Natural killer cell (primary cell): ENCODE results near the gene GRIN2A. TPM values are rescaled to one million over a fixed set of nuclear protein-coding genes. Genes with fewer than 3 reads are reported as not detected.

Source experiments
- ATAC-seq, 3 donors: fragments of 150-1000 bp in 2 of 3; fragments of 200-7000 bp in 1 of 3; cut with Tn5 transposase; 1 replicate in 1 of 3; 2 replicates in 2 of 3; pipeline ENCODE4 v1.10.0; 2021; ENCODE audit warnings: mild to moderate bottlenecking in 2 of 3, moderate library complexity in 2 of 3
- DNase-seq, 2 donors: peaks; one replicate each; pipeline versions ENCODE4 v3.0.0 to v3.0.0-alpha.2; 2013 to 2021; ENCODE audit warnings: mixed read lengths in 1 of 2
- H3K27ac ChIP-seq: one replicate; pipeline ENCODE4 v1.5.1; 2013; ENCODE audit warnings: mild to moderate bottlenecking, low read length
- H3K27me3 ChIP-seq: one replicate; pipeline ENCODE4 v1.6.1; 2013; ENCODE audit warnings: low read length; ENCODE audit not compliant: control insufficient read depth, insufficient read depth
- H3K36me3 ChIP-seq: one replicate; pipeline ENCODE4 v1.6.1; 2013; ENCODE audit warnings: low read length; ENCODE audit not compliant: control insufficient read depth, insufficient read depth
- H3K4me1 ChIP-seq: one replicate; pipeline ENCODE4 v1.6.1; 2013; ENCODE audit warnings: low read length; ENCODE audit not compliant: control insufficient read depth, insufficient read depth
- H3K4me3 ChIP-seq: one replicate; pipeline ENCODE4 v1.5.1; 2013; ENCODE audit warnings: low read length
- H3K9me3 ChIP-seq: one replicate; pipeline ENCODE4 v1.6.1; 2013; ENCODE audit warnings: low read length; ENCODE audit not compliant: control insufficient read depth, insufficient read depth
- H3K27ac Mint-ChIP-seq, 2 donors: one replicate each; pipeline ENCODE4 v1.8.0; 2022; ENCODE audit warnings: mild to moderate bottlenecking in 2 of 2, mixed read lengths in 2 of 2, moderate library complexity in 1 of 2
- H3K27me3 Mint-ChIP-seq, 2 donors: one replicate each; pipeline ENCODE4 v1.8.0; 2022; ENCODE audit warnings: low read depth in 2 of 2, mixed read lengths in 2 of 2
- H3K36me3 Mint-ChIP-seq: one replicate; pipeline ENCODE4 v1.8.0; 2022; ENCODE audit warnings: mixed read lengths
- H3K4me1 Mint-ChIP-seq, 2 donors: one replicate each; pipeline ENCODE4 v1.8.0; 2022; ENCODE audit warnings: mixed read lengths in 2 of 2
- H3K4me3 Mint-ChIP-seq: one replicate; pipeline ENCODE4 v1.8.0; 2022; ENCODE audit warnings: mild to moderate bottlenecking, moderate library complexity, mixed read lengths
- H3K9me3 Mint-ChIP-seq, 2 donors: one replicate each; pipeline ENCODE4 v1.8.0; 2022; ENCODE audit warnings: mixed read lengths in 2 of 2
- WGBS: methylation state at CpG from one replicate; pipeline ENCODE4 v1.1.7; 2013; ENCODE audit warnings: missing lambda C conversion rate; ENCODE audit not compliant: insufficient coverage; 5-methylcytosine and 5-hydroxymethylcytosine counted together
- intact Hi-C: fragments of 100-400 bp; cut with micrococcal nuclease; formaldehyde crosslinking; loops from one replicate; pipeline ENCODE4 v1.14.2; 2022
- total RNA-seq, 4 donors: library from RNA; stranded (reverse); fragments of 120-200 nt in 1 of 4; gene quantifications; one replicate each; pipeline versions ENCODE4 v1.2.3 to v1.2.4, GENCODE V29; 2013 to 2022
- TF ChIP-seq, protein P1 (sequence below): fragments of 200-600 bp; IDR thresholded peaks from one replicate; pipeline ENCODE4 v1.8.0; 2022; ENCODE audit warnings: antibody characterized with exemption

The GRIN2A gene
- total RNA-seq, 3 donors from 2014 or later (not counting 1 experiment from before 2014, with no cell fraction given), result not detected

DNA sequence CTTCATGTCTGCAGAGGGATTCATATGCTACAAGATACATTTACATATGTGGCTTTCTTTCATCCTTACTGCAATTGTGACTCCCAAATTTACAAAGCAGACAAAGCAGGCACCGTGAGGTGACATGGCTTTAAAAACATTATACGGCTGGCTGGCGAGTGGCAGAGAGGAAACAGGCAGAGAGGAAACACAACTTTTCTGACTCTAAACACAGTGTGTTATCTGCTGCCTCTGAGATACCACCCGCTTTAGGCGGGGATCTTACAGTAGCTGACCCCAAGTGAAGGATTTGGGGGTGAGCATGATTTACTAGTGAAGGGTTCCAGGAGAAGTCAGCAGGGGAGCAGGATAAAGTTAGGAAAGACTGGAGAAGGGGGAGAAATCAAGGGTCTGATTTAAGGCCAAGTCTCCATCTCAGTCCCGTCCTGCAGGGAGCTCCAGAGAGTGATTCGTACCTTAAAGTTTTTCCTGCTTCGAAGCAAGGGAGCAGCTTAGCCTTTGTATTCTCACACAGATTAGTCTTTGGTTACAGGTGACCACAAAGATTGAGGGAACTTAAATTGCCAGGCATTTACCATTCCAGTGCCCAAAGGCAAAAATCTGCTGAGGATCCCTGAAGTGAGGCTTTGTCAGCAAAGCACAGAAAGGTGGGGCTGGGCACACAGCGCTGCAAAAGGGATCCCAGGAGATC lies 355.0 kb downstream of the GRIN2A start:
- Mint-ChIP-seq H3K27ac (no peak overlapping the region), H3K36me3 (no peaks in the 10 kb centered on the region), H3K27me3 (peaks cover 0 to 6% of the 10 kb centered on the region in 2 donors), H3K4me1 (no peaks in the 10 kb centered on the region), H3K9me3 (no peaks in the 10 kb centered on the region), H3K4me3 (no peak overlapping the region)
- intact Hi-C loops, result no loop called here
- Histone ChIP-seq H3K9me3 (no peaks in the 10 kb centered on the region), H3K4me1 (no peaks in the 10 kb centered on the region), H3K36me3 (no peaks in the 10 kb centered on the region), H3K27ac (no peak overlapping the region), H3K27me3 (no peaks in the 10 kb centered on the region), H3K4me3 (no peak overlapping the region)
- WGBS, result 24% methylated on average over 9 of the region's 9 CpGs
- ATAC-seq (no peak), DNase-seq (no peak)
- TF ChIP-seq, protein P1, sequence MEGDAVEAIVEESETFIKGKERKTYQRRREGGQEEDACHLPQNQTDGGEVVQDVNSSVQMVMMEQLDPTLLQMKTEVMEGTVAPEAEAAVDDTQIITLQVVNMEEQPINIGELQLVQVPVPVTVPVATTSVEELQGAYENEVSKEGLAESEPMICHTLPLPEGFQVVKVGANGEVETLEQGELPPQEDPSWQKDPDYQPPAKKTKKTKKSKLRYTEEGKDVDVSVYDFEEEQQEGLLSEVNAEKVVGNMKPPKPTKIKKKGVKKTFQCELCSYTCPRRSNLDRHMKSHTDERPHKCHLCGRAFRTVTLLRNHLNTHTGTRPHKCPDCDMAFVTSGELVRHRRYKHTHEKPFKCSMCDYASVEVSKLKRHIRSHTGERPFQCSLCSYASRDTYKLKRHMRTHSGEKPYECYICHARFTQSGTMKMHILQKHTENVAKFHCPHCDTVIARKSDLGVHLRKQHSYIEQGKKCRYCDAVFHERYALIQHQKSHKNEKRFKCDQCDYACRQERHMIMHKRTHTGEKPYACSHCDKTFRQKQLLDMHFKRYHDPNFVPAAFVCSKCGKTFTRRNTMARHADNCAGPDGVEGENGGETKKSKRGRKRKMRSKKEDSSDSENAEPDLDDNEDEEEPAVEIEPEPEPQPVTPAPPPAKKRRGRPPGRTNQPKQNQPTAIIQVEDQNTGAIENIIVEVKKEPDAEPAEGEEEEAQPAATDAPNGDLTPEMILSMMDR, result no peak

DNA sequence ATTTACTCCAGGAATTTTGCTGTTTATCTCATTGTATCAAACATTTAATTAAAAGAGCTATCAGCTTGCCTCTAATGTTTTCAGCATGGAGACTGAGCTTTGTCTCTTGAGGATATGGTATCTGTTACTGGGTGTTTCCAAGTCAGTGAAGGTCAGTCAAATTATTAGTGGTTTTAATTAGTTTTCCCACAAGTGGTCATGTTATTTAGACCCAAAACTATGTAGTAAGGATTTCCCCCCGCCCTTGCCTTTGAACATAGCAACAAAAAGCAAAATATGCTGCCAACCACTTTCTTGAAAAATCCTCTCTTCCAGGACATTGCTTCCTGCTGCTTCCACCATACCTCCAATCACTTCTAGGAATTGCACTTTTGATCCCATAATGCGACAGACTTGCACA lies 355.6 kb downstream of the GRIN2A start:
- Mint-ChIP-seq H3K4me1 (no peaks in the 10 kb centered on the region), H3K4me3 (no peak overlapping the region), H3K27me3 (peaks cover 0 to 12% of the 10 kb centered on the region in 2 donors), H3K27ac (no peak overlapping the region), H3K9me3 (no peaks in the 10 kb centered on the region), H3K36me3 (no peaks in the 10 kb centered on the region)
- Histone ChIP-seq H3K9me3 (no peaks in the 10 kb centered on the region), H3K36me3 (no peaks in the 10 kb centered on the region), H3K4me3 (no peak overlapping the region), H3K27ac (no peak overlapping the region), H3K4me1 (no peaks in the 10 kb centered on the region), H3K27me3 (no peaks in the 10 kb centered on the region)
- 61% methylated on average over 2 of the region's 2 CpGs for WGBS
- DNase-seq (no peak), ATAC-seq (no peak)
- TF ChIP-seq, protein P1, result no peak
- intact Hi-C loops, result no loop called here

DNA sequence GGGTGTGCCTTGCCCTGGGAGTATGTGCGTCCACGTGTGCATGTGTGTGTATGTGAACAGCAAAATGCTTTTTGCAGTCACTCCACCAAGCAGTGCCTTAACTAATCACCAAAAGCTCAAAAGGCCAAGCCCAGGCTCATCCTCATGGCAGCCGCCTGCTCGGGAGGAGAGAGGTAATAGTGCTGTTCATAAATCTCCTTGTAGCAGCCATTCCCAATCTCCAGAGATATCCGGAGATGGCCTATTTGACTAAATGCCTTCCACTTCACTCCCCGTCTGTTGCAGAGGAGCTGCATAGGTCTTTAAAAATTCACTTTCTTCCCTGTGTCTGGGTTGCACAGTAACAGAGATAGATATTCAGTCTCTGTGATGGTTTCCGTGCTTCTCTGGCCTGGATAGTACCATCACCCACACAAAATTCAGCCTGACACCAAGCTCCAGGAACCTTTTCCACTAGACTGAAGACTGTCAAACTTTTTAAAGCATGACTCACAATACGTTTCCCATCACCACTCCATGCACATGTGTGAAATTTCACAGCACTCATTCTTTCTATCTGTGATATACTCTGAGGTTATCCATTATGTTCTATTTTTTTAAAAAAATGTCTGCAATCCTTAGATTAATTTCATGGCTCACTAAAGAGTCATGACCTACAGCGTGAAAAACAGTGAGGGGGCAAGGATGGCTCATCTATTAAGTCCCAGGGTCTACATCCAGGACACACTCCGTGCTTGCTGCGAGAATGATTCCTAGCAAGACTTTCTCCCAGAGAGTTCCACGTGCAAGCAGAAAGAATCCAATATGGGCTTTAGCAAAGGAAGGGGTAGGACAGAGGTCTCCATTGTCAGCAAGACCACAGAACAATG lies 357.8 kb downstream of the GRIN2A start:
- intact Hi-C loops, result no loop called here
- ATAC-seq (no peak), DNase-seq (no peak)
- no peaks in the 10 kb centered on the region for H3K9me3 Mint-ChIP-seq
- no peaks in the 10 kb centered on the region for H3K36me3 Mint-ChIP-seq
- peaks cover 0 to 15% of the 10 kb centered on the region in 2 donors for H3K27me3 Mint-ChIP-seq
- 83% methylated on average over 10 of the region's 12 CpGs for WGBS
- Histone ChIP-seq H3K27me3 (no peaks in the 10 kb centered on the region), H3K27ac (no peak overlapping the region), H3K4me3 (no peak overlapping the region), H3K36me3 (no peaks in the 10 kb centered on the region), H3K4me1 (no peaks in the 10 kb centered on the region), H3K9me3 (no peaks in the 10 kb centered on the region)
- H3K4me1 Mint-ChIP-seq, result no peaks in the 10 kb centered on the region
- TF ChIP-seq, protein P1, result no peak
- H3K27ac Mint-ChIP-seq, result no peak overlapping the region
- H3K4me3 Mint-ChIP-seq, result no peak overlapping the region
